ENCODE data around the gene IKBKE. TPM values are rescaled to one million over a fixed set of nuclear protein-coding genes. Genes with fewer than 3 reads are reported as not detected.

The IKBKE gene
- 14.2 TPM for total RNA-seq

DNA sequence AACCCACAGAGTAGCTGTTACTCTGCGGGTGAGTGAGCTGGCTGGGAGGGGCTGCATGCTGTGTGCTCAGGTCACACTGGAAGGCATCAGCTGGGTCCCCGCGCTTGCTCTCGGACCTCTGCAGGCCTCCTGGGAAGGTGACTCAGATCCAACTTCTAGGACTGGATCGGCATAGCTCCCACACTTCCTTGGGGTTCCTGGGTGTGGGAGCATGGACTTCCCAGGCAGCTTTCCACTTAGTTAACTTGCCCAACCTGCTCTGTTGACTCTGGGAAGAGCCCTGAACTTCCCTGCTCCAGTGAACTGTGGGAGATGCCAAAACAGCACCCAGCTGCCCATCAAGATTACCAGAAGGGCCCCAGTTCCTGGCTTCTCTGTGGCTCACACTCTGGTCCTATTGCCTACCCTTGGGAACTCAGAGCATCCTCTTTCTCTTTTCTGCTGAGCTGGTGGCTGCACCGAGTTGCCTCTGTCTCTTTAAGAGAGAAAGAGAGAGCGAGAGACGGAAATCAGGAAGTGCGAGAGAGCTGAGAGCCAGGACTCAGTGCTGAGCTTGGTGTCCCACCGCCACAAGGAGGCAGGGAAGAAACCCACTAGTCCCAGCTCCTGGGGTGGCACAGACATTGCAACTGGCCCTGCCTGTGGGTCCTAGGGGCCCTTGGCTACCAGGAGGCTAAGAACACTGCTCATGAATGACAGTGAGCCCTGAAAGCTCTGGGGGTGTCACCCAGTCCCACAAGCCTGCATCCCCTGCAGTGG, at the start of gene IKBKE:
IKBKE (plus strand) TSS at position 544 of the 759 bp plus-strand sequence. CDS start 2,752 bp downstream, outside the sequence.
- peak; percentile 69 for ATAC-seq

DNA sequence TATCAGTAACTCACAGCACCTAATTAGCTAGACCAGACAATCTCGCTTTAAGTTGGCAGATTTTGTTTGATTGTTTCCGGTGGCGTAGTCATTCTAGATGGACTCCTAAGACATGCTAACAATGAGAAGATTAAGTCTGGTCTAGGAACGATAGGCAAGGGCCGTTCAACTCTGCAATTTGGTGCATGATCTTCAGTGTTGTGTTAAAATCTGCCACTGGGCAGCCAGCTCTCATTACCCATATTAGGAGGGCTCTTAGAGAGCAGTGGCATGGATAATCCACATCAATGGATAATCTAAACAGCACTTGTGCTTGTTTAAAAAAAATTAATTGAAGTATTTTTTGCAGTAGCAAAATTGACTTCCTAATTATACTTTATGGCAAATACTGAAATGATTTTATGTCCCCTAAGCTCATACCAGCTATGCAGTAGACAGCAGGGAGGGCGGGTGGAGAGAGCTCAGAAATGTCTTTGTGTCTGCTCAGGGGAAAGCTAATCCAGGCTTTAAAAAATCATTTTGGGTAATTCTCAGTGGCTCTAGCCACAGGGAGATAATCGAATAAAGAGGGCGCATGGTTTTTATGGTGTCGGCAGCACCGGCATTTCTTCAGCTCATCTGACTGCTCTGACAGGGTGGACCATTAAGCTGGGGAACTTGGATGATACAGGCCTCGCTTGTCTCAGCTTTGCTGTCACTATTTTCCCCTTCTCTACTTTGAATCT, 48.5 kb upstream of the IKBKE start:
- no peak for ATAC-seq

DNA sequence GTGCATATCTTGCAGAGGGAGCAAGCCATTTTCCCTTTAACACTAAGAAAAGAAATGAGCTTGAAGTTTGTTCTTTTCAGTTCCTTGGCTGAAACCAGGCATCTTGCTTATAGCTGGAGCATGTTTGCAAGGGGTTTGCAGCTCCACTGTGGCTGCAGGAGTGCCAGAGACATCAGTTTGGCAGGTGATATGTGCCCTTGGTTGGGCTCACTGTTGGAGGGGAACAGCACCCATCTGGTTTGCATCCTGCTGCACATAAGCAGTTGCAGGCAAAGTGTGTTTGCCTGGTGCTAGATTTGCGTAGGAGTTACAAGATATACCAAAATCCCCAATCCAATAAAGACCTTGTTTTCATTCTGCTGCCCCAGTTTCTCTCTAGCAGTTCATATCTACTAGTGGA, 47.8 kb upstream of the IKBKE start:
- ATAC-seq: no peak

DNA sequence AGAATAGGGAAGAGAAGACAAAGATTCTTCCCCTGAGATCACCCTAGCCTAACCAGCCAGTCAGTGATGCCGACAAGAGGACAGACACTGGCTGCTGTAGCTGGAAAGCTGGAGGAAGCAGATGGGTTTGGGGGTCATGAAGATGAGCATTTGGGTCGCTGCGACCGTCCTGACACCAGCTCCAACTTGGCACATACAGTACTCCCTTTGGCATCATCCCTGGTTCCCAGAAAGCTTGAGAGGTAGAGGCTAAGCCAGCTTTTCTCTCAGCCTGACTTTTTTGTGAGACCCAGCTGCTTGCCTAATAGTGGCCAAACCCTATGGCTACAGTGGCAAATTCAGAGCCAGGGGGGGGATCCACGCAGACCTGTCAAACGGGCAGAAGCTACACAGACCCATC, 43.0 kb upstream of the IKBKE start:
- ATAC-seq: no peak

DNA sequence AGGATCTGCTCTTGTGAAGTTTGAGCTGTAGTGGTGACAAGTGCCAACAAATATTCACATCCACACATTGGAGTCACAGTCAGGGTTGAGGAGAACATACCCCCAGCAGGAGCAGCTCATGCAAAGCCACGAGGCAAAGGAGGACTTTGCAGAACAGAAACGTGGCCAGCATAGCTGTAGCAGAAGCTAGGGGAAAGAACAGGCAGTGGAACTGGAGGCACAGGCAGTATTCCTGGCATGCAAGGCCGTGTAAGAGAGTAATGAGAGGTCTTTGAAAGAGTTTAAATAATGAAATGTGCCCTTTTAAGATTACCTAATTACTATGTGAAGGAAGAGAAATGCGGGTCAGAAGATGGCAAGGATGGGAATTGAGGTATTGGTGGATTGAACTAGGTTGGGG, 40.9 kb upstream of the IKBKE start:
- no peak for ATAC-seq

DNA sequence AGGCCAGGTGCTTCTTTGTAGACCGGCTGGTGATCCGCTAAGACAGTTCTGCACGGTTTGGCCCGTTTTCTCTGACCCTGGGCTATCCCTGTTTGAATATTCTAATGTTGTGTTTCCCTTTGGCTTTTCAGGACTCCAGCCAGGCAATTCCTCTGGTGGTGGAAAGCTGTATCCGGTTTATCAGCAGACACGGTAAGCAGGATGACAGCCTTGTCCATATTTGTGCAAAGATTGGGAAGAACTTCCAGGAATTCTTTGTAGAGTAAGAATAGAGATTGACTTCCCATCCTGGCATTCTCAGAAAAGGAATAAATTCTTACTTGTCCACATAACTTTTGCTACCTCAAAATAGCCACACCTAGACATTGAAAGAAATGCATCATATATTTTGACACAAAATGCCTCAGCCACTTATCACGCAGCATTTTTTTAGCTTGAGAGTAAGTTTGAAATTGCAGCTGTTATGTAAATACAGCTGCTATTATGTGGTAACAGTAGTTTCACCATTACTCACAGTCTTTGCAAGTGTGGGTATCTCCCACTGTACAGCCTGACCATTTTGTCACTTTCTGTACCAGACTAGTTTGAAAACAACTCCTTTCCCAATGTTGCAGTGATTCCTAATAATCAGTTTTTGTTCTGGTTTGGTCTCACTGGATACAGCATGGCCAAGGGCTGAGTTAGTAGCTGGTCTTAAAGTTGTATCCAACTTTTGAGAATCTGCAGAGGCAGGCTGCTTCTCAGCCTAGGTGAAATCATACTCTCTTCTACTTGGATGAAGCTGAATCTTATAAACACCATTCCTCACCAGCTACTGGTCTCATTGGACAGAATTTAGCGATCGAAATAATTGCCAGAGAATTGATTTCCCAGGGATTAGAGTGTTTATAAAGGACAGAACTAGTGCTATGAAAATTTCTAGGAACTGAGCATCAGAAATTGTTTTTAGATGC, 40.0 kb upstream of the IKBKE start:
- ATAC-seq: no peak

DNA sequence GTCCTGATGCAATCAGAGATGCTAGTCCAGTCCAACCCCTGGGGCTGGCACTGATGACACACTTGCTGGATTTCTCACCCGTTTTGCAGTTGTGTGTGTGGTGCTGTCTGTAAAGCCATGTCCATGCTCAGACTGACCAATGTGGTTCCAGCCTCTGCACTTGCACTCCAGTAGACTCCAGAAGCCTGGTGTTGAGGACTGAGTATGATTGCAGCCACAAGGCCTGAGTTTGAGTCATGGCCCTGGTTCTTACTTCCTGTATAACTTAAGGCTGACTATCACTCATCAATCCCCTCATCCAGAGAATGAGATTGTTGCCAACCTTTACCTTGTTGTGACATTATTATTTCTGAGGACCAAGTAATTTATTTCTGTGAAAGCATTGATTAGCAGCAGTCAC, 34.8 kb upstream of the IKBKE start:
- peak; percentile 36 for ATAC-seq

DNA sequence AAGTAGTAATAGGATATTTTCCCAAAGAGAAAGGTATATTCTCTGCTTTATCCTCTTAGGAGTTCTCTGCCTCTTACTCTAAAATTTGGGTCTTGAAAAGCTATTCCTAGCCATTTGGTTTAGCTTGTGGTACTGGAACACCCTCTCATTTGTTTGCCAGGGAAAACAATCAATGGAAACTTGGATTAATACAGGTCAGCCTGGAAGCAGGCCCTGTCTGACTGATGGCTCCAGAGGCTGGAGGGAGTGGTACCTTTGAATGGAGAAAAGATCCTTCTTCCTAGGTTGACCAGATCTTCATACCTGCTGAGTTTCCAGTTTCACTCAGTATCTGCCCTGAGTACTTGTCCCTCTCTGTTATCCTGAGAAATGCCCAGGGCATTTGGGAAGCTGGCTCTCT, 31.7 kb upstream of the IKBKE start:
- ATAC-seq: no peak

DNA sequence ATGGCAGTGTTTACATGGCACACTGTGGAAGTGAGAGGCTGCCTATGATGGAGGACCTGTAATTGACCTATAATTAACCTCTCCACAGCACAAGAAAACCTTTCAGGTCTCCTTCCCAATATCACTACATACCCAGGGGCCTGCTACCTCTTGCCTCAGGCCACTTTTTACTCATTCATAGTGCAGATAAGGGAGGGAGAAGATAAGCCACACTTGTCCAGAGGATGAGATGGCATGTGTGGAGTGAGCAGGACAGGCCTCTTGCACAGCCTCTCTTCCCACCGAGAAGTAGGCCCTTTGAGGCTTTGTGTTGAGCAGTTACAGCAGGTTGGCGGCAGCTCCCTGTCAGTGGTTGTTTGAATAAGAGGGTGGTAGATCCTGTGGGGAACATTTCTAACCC, 31.1 kb upstream of the IKBKE start:
- ATAC-seq: no peak

DNA sequence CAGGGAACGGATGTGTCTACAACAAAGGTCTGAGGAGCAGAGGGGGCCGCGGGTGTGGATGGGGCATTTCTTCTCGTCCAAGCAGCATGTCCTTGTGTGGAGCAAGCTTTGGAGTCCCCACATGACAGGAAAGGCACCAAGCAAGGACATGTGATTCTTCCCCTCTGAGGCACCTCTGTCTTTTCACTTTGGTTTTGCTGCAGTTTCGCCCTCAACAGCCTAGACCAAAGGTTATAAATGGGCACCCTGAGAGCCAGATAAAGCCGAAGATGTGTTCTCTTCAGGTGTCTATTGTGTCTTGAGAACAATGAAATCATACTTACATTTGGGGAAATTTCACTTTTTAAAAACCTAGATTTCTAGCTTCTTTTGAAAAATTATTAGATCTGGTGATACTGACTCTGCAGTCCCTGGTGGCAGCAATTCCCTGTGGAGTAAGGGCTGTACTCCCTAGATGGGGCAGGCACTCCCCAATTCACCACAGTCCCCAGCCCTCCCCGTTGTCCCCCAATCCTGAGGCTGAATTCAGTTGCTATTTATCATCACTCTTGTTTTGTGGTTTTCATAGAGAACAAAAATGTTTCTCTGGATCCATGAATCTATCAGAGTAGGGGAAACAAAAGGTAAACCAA, 28.8 kb upstream of the IKBKE start:
- no peak for ATAC-seq

DNA sequence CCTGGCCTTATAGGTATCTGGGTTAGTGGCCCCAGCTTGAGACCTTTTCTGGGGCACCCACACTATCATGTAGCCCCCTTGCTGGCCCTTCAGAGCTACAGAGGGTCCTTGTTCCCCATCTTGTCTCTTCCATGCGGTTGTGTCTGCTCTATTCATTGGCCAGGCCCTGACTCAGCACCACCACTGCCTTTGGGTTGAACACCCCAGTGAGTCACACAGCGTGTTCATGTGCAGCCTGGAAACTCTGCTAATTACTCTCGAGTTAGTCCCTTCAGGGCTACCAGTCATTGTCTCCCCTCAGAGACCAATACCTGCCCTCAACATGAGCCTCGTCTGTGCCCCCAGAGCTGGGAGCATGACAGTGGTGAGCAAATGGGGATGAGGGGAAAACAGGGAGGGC, 28.2 kb upstream of the IKBKE start:
- peak; percentile 76 for ATAC-seq

DNA sequence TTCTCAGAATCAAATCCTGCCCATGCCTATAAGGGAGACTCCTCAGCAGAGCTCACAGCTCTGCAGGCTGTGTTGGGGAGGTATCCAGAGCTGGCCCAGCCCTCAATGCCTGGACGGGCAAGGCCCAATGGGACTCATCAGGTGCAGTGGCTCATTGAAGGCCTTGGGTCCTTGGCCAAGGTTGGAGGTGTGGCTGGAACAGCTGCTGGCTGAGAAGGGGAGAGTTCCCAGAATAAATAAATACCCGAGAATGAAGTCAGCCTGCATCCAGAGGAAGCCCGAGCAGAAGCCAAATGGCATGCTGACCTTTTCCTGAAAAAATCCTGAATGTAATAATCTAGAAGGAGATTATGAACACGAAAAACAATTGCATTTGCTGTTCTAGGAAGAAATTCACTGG, 25.2 kb upstream of the IKBKE start:
- ATAC-seq: peak; percentile 38

DNA sequence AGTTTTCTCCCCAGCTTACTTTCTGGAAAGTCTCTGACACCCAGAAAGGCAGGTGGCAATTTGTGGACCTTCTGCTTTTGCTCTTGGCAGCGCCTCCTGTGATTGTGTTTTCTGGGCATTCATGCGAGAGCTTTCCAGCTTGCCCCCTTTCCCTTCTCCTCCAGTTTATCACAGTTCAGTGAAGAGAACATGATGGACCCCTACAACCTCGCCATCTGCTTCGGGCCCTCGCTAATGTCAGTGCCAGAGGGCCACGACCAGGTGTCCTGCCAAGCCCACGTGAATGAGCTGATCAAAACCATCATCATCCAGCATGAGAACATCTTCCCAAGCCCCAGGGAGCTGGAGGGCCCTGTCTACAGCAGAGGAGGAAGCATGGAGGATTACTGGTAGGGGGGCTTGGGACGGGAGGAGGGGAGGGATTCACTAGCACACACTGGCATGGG, 24.3 kb upstream of the IKBKE start:
- no peak for ATAC-seq

DNA sequence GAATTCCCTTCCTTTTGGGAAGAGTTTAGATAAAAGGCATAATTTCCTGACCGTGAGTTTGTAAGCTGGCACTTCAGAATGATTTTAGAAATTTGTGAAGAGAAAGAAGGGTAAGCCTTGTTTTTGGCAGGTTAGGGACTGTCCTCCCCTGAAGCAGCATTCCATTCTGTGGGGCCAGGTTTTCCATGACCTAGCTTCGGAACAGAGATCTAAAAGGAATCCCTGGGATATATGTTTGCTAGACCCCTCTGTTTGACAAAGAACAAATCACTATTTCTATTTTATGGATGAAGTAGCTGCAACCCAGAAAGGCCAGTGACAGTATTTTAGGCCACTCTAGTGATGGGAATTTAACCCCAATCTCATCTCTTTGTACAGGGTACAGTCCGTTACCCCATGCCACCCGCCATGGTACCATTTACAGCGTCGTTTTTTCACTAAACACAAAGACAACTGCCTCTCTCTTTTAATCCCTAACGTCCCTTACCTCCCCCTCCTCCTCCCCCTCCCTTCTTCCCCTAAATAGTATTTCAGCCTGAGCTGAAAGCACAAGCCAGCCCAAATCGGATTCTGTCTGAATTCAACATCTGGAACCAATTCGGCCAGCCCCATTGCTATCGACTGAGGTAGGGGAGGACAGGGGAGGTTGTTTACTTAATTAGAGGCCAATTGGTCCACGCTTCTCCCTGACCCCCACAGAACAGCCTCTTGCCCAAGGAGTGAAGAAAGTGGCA, 23.4 kb upstream of the IKBKE start:
- no peak for ATAC-seq

DNA sequence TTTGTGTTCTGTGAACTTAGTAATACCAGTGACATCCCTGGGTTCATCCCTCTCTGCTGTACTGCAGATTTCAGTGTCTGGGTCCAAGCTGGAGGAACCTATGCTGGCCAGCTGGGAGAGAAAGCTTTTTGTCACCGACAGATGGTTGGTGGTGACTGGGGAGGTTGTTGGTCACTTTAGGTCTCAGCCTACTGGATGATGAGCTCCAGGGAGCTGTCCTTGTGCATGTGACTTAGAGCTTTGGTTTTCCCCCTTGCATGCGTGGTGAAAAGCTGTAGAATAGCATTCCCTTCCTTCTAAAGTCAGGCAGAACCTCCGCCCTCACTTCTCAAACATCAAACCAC, 22.9 kb upstream of the IKBKE start:
- ATAC-seq: no peak

DNA sequence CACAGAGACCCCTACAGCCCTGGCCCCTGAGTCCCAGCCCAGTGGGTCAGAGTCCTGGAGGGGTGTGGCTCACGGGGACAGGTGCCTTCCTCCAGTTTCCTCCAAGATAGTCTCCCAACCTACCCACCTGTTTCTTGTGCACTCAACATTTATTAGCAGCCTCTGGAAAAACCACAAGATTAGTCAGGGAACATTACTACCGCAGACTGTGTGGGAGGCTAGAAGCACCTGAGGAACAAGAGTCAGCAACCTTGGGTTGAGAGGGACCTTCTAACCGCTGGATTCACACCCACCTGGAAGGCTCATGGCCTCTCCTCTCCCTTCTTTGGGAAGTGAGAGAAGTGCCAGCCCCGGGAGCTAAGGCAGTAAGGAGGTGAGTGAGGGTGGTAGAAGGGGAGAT, 22.5 kb upstream of the IKBKE start:
- no peak for ATAC-seq

DNA sequence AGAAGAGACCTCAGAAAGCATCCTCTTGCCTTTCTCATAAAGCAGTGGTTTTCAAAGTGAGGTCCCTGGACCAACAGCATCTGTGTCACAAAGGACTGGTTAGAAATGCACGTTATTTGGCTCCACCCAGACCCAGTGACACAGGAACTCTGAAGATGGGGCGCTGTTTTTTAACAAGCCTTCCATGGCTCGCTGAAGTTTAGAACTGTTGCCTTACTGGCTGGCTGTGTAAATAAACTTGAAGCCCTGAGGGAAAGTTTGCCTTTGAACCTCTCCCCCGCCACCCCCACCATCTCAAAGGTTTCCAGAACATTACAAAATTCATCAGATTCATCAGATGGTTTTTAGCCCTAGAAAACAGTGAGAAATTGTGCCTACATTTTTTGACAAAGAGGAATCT, 21.8 kb upstream of the IKBKE start:
- ATAC-seq: no peak

DNA sequence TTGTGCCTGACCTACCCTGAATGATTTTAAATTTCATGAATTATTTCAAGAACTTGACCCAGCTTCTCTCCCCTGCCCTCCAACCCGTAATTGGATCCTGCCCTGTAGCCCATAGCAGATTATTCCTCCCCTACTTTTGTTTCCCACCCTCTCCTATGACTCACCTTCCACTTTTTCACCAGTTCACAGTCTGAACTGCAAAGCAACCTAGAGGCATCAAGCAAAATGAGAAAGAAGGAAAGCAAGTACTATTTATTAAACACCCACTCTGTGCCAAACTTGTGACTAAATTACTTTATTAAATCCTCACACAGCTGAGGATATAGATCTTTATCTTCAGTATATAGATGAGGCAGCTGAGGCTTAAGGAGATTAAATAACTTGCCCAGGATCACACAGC, 20.7 kb upstream of the IKBKE start:
- ATAC-seq: no peak

DNA sequence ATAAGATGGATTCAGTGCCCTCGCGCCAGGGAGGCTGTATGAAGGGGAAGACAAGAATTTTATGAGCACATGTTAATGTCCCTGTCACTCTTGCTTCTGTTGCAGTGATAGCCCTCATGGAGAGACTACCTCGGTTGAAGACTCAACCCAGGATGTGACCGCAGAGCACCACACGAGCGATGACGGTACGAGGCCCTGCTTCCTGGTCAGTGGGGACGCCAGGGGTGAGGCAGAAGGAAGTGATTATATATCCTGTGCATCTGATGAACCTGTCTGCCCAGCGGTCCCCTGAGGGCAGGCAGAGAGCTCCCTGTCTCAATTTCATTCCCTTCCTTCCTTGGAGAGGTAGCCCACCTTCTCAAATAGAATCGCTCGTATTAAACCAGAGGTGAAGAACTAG, 20.0 kb upstream of the IKBKE start:
- ATAC-seq: no peak

DNA sequence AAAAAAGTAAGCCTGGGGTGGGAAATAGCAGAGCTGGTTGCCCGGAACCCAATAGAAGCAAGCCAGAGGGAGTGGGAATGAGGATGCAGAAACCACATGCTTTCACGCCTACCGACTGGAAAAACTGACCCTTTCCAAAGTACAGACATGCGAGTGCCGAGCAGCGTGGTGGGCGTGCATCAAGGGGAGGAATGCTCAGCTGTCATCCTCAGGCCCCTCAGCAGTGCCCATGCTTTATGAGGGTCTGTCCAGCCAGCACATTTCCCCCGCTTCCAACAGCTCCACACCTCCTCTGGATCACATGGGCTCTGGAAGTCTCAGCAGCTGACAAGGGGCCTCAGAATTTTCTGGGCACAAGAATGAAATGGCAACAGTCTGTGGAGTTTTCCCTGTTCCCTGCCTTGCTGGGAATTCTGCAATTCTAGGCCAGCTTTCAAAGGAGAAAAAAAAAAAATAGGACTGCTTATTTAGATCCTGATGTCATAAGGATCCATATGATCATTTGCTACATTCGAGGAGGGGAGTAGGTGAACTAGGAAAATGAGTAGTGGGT, 19.1 kb upstream of the IKBKE start:
- ATAC-seq: no peak

DNA sequence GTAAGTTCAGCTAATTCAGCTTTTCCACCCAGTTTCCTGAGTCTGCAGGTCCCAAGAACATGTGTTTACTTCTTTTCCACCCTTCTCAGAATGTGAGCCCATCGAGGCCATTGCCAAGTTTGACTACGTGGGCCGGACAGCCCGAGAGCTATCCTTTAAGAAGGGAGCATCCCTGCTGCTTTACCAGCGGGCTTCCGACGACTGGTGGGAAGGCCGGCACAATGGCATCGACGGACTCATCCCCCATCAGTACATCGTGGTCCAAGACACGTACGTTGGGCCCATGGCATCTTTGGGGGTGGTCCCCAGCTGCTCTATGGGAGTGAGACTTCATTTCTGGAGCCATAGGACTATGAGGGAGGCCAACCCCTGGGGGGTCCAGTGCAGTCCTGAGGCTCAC, 17.2 kb upstream of the IKBKE start:
- ATAC-seq: no peak

DNA sequence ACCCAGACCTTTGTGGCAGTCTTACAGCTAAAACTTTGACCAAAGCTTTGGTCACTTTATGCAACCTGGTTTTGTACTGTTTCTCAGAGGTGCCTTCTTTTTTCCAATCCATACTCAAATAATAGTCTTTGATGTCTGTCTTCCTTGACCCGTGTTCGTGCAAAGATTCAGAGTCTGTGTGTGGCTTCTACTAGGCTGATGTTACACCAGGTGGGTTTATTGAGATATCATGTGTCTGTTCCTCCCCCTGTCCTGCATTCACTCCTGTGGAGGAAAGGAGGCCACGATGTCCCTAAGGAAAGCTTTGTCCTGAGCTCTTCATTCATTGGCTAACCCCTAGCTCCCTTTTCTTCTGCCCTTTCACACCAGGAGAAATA, 15.0 kb upstream of the IKBKE start:
- ATAC-seq: no peak
